HCT116 (cell line): ENCODE data around the gene TANGO6. TPM values are rescaled to one million over a fixed set of nuclear protein-coding genes. Genes with fewer than 3 reads are reported as not detected.
A peak's percentile ranks its signal among the peaks of the same experiment; 100 is the strongest.

ENCODE experiments used
- ATAC-seq: fragments of 200-7000 bp; cut with Tn5 transposase; 2 replicates; pipeline ENCODE4 v1.9.1; 2020; ENCODE audit warnings: mild to moderate bottlenecking, moderate library complexity
- BruUV-seq: library from RNA; stranded (reverse); fragments of 400-500 nt; replicated peaks from 2 replicates; lab custom pipeline; 2021; lab: Mats Ljungman, UMichigan
- CTCF ChIA-PET: fragments of 300-600 bp; sonication (Branson Sonifier 250); formaldehyde crosslinking; loops from one replicate; lab custom pipeline; 2021; ENCODE audit warnings: antibody characterized with exemption; lab: Charles Lee
- POLR2A ChIA-PET: fragments of 300-600, 350-600 bp; sonication (Branson Sonifier 250); formaldehyde crosslinking; loops from one replicate; lab custom pipeline; 2021; ENCODE audit warnings: antibody characterized with exemption; lab: Charles Lee
- RAD21 ChIA-PET, 2 experiments: fragments of 300-600 bp; sonication (Branson Sonifier 250); formaldehyde crosslinking; loops; one replicate each; lab custom pipeline; 2023; ENCODE audit warnings: low total read pairs in 2 of 2; ENCODE audit not compliant: uncharacterized antibody in 2 of 2, unreplicated experiment in 2 of 2, low non-redundant PET in 1 of 2; lab: Charles Lee
- DNase-seq: peaks from one replicate; pipeline ENCODE4 v3.0.0-alpha.2; 2010; ENCODE audit warnings: low read depth, low spot score
- H2AFZ ChIP-seq: fragments of 200-600 bp; shearing (Covaris generic), sonication (generic); 2 replicates; pipeline ENCODE4 v1.6.1; 2017; ENCODE audit warnings: low read depth, mixed run types, mixed read lengths, antibody characterized with exemption, low read length; ENCODE audit not compliant: poor library complexity, severe bottlenecking
- H3K27ac ChIP-seq: 2 replicates; pipeline ENCODE4 v1.5.1; 2012; ENCODE audit warnings: low read depth, low read length
- H3K27me3 ChIP-seq: fragments of 200-600 bp; sonication (generic); 2 replicates; pipeline ENCODE4 v1.6.1; 2016; ENCODE audit warnings: mixed run types, low read length, mixed read lengths; ENCODE audit not compliant: insufficient read depth
- H3K36me3 ChIP-seq, 2 experiments: fragments of 200-500 bp in 1 of 2; fragments of 200-600 bp in 1 of 2; sonication (Bioruptor generic) in 1 of 2; sonication (generic) in 1 of 2; 2 replicates each; pipeline versions ENCODE4 v1.5.1 to v1.6.1; 2014 to 2016; ENCODE audit warnings: low read length in 2 of 2, inconsistent platforms in 1 of 2, mixed read lengths in 1 of 2, mixed run types in 1 of 2; ENCODE audit not compliant: insufficient read depth in 2 of 2, control insufficient read depth in 1 of 2
- H3K4me1 ChIP-seq, 2 experiments: fragments of 200-600 bp in 1 of 2; sonication (generic) in 1 of 2; 2 replicates each; pipeline versions ENCODE4 v1.5.1 to v1.6.1; 2012 to 2017; ENCODE audit warnings: low read length in 2 of 2, inconsistent platforms in 1 of 2, mild to moderate bottlenecking in 1 of 2, mixed read lengths in 1 of 2, mixed run types in 1 of 2, moderate library complexity in 1 of 2; ENCODE audit not compliant: insufficient read depth in 2 of 2, control insufficient read depth in 1 of 2
- H3K4me2 ChIP-seq: fragments of 200-600 bp; sonication (generic); 2 replicates; pipeline ENCODE4 v1.6.1; 2017; ENCODE audit warnings: mixed run types, low read length, mixed read lengths
- H3K4me3 ChIP-seq, 2 experiments: fragments of 200-600 bp in 1 of 2; sonication (generic) in 1 of 2; replicated peaks in 1 of 2; 2 replicates each; pipeline ENCODE4 v1.5.1; 2011 to 2016; ENCODE audit warnings: low read length in 2 of 2, control low read depth in 1 of 2, low read depth in 1 of 2, mild to moderate bottlenecking in 1 of 2, mixed read lengths in 1 of 2, mixed run types in 1 of 2
- H3K79me2 ChIP-seq: fragments of 200-600 bp; sonication (generic); 2 replicates; pipeline ENCODE4 v1.6.1; 2017; ENCODE audit warnings: mild to moderate bottlenecking, mixed run types, low read length, moderate library complexity, mixed read lengths; ENCODE audit not compliant: insufficient read depth
- H3K9ac ChIP-seq: fragments of 200-600 bp; sonication (generic); 2 replicates; pipeline ENCODE4 v1.6.1; 2016; ENCODE audit warnings: low read length, mixed read lengths
- H3K9me2 ChIP-seq: fragments of 200-600 bp; sonication (generic), shearing (Covaris generic); 2 replicates; pipeline ENCODE4 v1.6.1; 2017; ENCODE audit warnings: mixed run types, mild to moderate bottlenecking, moderate library complexity; ENCODE audit not compliant: insufficient read depth
- H3K9me3 ChIP-seq, 2 experiments: fragments of 200-500 bp in 1 of 2; fragments of 200-600 bp in 1 of 2; sonication (Bioruptor generic) in 1 of 2; sonication (generic) in 1 of 2; 2 replicates each; pipeline ENCODE4 v1.6.1; 2014 to 2017; ENCODE audit warnings: low read length in 2 of 2, mixed read lengths in 2 of 2, inconsistent platforms in 1 of 2, low read depth in 1 of 2, mild to moderate bottlenecking in 1 of 2, mixed run types in 1 of 2, moderate library complexity in 1 of 2; ENCODE audit not compliant: control insufficient read depth in 1 of 2, insufficient read depth in 1 of 2
- H4K20me1 ChIP-seq: fragments of 200-600 bp; sonication (generic), shearing (Covaris generic); 2 replicates; pipeline ENCODE4 v1.6.1; 2017; ENCODE audit warnings: mixed run types, mild to moderate bottlenecking, moderate library complexity; ENCODE audit not compliant: insufficient read depth
- ELF1 ChIP-seq: IDR thresholded peaks from 2 replicates; pipeline ENCODE4 v1.6.1; 2012; ENCODE audit warnings: low read depth, borderline replicate concordance
- EZH2 ChIP-seq: fragments of 200-600 bp; sonication (generic); IDR thresholded peaks from 2 replicates; pipeline ENCODE4 v1.6.1; 2017; ENCODE audit warnings: antibody characterized with exemption, mixed run types
- EZH2phosphoT487 ChIP-seq: fragments of 200-600 bp; IDR thresholded peaks from 2 replicates; pipeline ENCODE4 v1.6.1; 2018; ENCODE audit warnings: antibody characterized with exemption, borderline replicate concordance
- FOSL1 ChIP-seq: IDR thresholded peaks from 2 replicates; pipeline ENCODE4 v1.6.1; 2012; ENCODE audit warnings: low read depth
- JUND ChIP-seq: IDR thresholded peaks from 2 replicates; pipeline ENCODE4 v1.6.1; 2012
- SIN3A ChIP-seq: IDR thresholded peaks from 2 replicates; pipeline ENCODE4 v1.6.1; 2012; ENCODE audit warnings: low read depth
- SRF ChIP-seq: IDR thresholded peaks from 2 replicates; pipeline ENCODE4 v1.6.1; 2012; ENCODE audit warnings: low read depth
- TCF7L2 ChIP-seq: IDR thresholded peaks from 2 replicates; pipeline ENCODE4 v1.7.0; 2011; ENCODE audit warnings: borderline replicate concordance, inconsistent platforms; ENCODE audit not compliant: insufficient read depth, insufficient read length; ENCODE audit errors: extremely low read depth
- YY1 ChIP-seq: IDR thresholded peaks from 2 replicates; pipeline ENCODE4 v1.6.1; 2011; ENCODE audit warnings: low read length, low read depth, moderate library complexity, mild to moderate bottlenecking; ENCODE audit not compliant: insufficient replicate concordance; ENCODE audit errors: extremely low read depth
- intact Hi-C: fragments of 100-400 bp; cut with micrococcal nuclease; formaldehyde crosslinking; loops from 2 replicates; pipeline ENCODE4 v1.10.0; 2022
- total RNA-seq: library from RNA; stranded (reverse); gene quantifications from one replicate; pipeline ENCODE4 v1.2.1, GENCODE V29; 2021; ENCODE audit not compliant: unreplicated experiment
- TF ChIP-seq, protein P1 (sequence below): IDR thresholded peaks from 2 replicates; pipeline ENCODE4 v1.6.1; 2012

TANGO6 gene
- total RNA-seq, 1 experiment from 2014 or later: 16.4 TPM

GRCh38 chr16:68985268-68985667 lies 141.9 kb downstream of the TANGO6 start (continued):
- TF ChIP-seq, protein P1, sequence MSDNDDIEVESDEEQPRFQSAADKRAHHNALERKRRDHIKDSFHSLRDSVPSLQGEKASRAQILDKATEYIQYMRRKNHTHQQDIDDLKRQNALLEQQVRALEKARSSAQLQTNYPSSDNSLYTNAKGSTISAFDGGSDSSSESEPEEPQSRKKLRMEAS: 0 out of 2 replicates have a peak, but pooled peaks have one; percentile 11
- TF ChIP-seq EZH2phosphoT487: no peak

GRCh38 chr16:68985855-68986254 lies 142.5 kb downstream of the TANGO6 start:
- Histone ChIP-seq H3K36me3 (no peaks in the 10 kb centered on the region), H2AFZ (no peak overlapping the region), H3K9me2 (no peaks in the 10 kb centered on the region), H3K79me2 (no peaks in the 10 kb centered on the region), H3K4me2 (peak overlapping the region; percentile 52), H4K20me1 (no peaks in the 10 kb centered on the region), H3K4me3 (no peak overlapping the region), H3K9me3 (no peaks in the 10 kb centered on the region), H3K9ac (peak overlapping the region; percentile 23), H3K27me3 (no peaks in the 10 kb centered on the region), H3K4me1 (peaks cover 30 to 57% of the 10 kb centered on the region in 2 experiments), H3K27ac (peak overlapping the region; percentile 49; the same call in 1 of the 2 replicates)
- ChIA-PET RAD21 (interaction anchor here in 1 of 2 experiments (1.0 to 1.2 kb wide), 2 partner anchors 119 to 138 kb away, joined by 4 to 10 read pairs; partner anchors contain the start of gene HAS3), CTCF (interaction anchor here (1.1 to 1.3 kb wide), 3 partner anchors 84 to 139 kb away, joined by 3 to 5 read pairs (median 4); no protein-coding TSS in a partner anchor), POLR2A (interaction anchor here (2.1 kb wide), 1 partner anchor 88 kb away, joined by 5 read pairs; no protein-coding TSS in a partner anchor)
- DNase-seq: peak; percentile 51
- no TSS peak for BruUV-seq
- ATAC-seq: peak; percentile 72
- intact Hi-C loops: loop anchor here (5.0 kb wide), 1 partner anchor 64 kb away; no protein-coding TSS in a partner anchor
- TF ChIP-seq FOSL1: peak; percentile 40; the same call in 1 of the 2 replicates
- TF ChIP-seq ELF1: no peak
- no peak for TF ChIP-seq SIN3A
- TF ChIP-seq SRF: no peak
- TF ChIP-seq, protein P1: no peak
- TF ChIP-seq EZH2: no peak
- TF ChIP-seq JUND: peak; percentile 49
- no peak for TF ChIP-seq TCF7L2
- no peak for TF ChIP-seq YY1
